Transverse colon (tissue), 4 donors: ENCODE measurements around the gene FILIP1L. TPM values are rescaled to one million over a fixed set of nuclear protein-coding genes. Genes with fewer than 3 reads are reported as not detected.

Experiments used
- DNase-seq: peaks from one replicate; pipeline ENCODE4 v3.0.0-alpha.2; 2019
- H3K27ac ChIP-seq, 4 donors: fragments of 200-600 bp; sonication (generic); 2 replicates each; pipeline ENCODE4 v1.5.1; 2016 to 2018; ENCODE audit warnings: inconsistent platforms in 4 of 4
- H3K27me3 ChIP-seq: fragments of 200-600 bp; sonication (generic); 2 replicates; pipeline ENCODE4 v1.5.1; 2017; ENCODE audit warnings: inconsistent platforms
- H3K36me3 ChIP-seq, 4 donors: fragments of 200-600 bp; sonication (generic); 2 replicates each; pipeline ENCODE4 v1.5.1; 2017 to 2019; ENCODE audit warnings: inconsistent platforms in 4 of 4
- H3K4me1 ChIP-seq, 4 donors: fragments of 200-600 bp; sonication (generic); 2 replicates each; pipeline ENCODE4 v1.5.1; 2017 to 2020; ENCODE audit warnings: inconsistent platforms in 4 of 4
- H3K4me3 ChIP-seq, 4 donors: fragments of 200-600 bp; sonication (generic); 1 replicate in 1 of 4; 2 replicates in 3 of 4; pipeline versions ENCODE4 v1.5.1 to v1.6.1; 2017 to 2019; ENCODE audit warnings: inconsistent platforms in 4 of 4
- H3K9me3 ChIP-seq, 2 donors: fragments of 200-600 bp; sonication (generic); 2 replicates each; pipeline ENCODE4 v1.5.1; 2017 to 2019; ENCODE audit warnings: inconsistent platforms in 2 of 2
- EP300 ChIP-seq: sonication (generic); formaldehyde crosslinking; IDR thresholded peaks from one replicate; pipeline ENCODE4 v1.6.1; 2017; ENCODE audit warnings: antibody characterized with exemption, low read depth
- POLR2A ChIP-seq: fragments of 450-650 bp; IDR thresholded peaks from one replicate; pipeline ENCODE4 v1.6.1; 2016; ENCODE audit warnings: antibody characterized with exemption, mild to moderate bottlenecking, moderate library complexity
- POLR2AphosphoS5 ChIP-seq, 3 donors: sonication (generic); formaldehyde crosslinking; IDR thresholded peaks; one replicate each; pipeline ENCODE4 v1.6.1; 2016; ENCODE audit warnings: antibody characterized with exemption in 3 of 3
- WGBS, 2 donors: methylation state at CpG; one replicate each; pipeline ENCODE4 v1.1.5; 2018; ENCODE audit warnings: low coverage in 1 of 2; 5-methylcytosine and 5-hydroxymethylcytosine counted together
- in situ Hi-C, 4 donors: fragments of 200-750 bp; cut with MboI; loops; one replicate each; pipeline versions ENCODE4 v1.15.0 to v1.15.1; 2017; ENCODE audit warnings: low sequenced_read_pairs in 3 of 4, low pct_ligation_motif_present in 1 of 4, low pct_unique_long_range_greater_than_20kb in 1 of 4
- intact Hi-C: fragments of 100-400 bp; cut with DNase I; formaldehyde crosslinking; loops from one replicate; pipeline ENCODE4 v1.15.1; 2023; ENCODE audit warnings: low total_unique reads
- total RNA-seq, 4 donors: library from RNA; depleted of rRNA; stranded (reverse); fragments of >200 nt; gene quantifications; one replicate each; pipeline ENCODE4 v1.1.0, GENCODE V29; 2016
- TF ChIP-seq, protein P1 (sequence below), 5 experiments: fragments of 200-600 bp in 3 of 5; fragments of 450-650 bp in 2 of 5; sonication (generic) in 3 of 5; IDR thresholded peaks; 1 replicate in 2 of 5; 2 replicates in 3 of 5; pipeline ENCODE4 v1.5.1; 2016 to 2017; ENCODE audit warnings: antibody characterized with exemption in 5 of 5, inconsistent platforms in 3 of 5, mild to moderate bottlenecking in 2 of 5, moderate library complexity in 1 of 5

FILIP1L gene
- total RNA-seq, 4 donors from 2014 or later, result 12.3 to 38.2 (median 26.9) TPM

DNA sequence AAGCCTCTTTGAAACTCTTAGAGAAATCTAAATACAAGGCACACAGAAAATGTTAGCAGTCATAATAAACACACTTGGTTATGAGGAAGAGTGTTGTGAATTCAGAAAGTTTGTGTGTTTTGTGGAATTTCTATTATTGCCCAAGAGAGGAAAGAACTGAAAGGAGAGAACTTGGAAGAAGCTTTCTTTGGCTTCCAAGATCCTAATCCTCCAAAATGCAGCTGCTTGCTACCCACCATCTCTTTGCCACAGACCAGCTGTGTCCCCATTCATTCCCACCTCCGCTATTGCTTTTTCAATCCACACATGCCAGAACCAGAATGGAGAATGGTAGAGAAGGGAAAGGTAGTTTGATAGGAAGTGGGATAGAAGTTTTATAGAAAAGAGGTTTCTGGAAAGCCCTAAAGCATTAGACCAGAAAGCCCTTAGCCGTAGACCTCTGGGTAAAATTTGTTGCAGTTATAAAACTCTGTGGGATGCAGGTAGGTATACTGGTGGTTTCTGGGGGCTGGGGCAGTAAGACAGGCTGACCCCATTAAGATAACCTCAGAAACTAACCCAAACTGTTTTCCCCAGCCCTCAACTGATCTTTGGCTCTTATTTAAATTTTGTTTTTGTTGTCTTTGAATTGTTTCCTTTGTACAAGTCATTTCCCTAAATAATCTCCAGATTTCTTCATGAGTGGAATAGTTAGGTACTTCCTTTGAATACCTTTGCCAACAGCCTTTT is 108.5 kb downstream of the FILIP1L start:
- H3K27ac ChIP-seq, result peak overlapping the region in 2 of 4 donors; percentile 9 to 30
- no peaks in the 10 kb centered on the region for H3K9me3 ChIP-seq
- TF ChIP-seq EP300 (no peak), POLR2A (no peak), POLR2AphosphoS5 (IDR thresholded peaks at IDR 0.05) (no peak)
- TF ChIP-seq, protein P1, sequence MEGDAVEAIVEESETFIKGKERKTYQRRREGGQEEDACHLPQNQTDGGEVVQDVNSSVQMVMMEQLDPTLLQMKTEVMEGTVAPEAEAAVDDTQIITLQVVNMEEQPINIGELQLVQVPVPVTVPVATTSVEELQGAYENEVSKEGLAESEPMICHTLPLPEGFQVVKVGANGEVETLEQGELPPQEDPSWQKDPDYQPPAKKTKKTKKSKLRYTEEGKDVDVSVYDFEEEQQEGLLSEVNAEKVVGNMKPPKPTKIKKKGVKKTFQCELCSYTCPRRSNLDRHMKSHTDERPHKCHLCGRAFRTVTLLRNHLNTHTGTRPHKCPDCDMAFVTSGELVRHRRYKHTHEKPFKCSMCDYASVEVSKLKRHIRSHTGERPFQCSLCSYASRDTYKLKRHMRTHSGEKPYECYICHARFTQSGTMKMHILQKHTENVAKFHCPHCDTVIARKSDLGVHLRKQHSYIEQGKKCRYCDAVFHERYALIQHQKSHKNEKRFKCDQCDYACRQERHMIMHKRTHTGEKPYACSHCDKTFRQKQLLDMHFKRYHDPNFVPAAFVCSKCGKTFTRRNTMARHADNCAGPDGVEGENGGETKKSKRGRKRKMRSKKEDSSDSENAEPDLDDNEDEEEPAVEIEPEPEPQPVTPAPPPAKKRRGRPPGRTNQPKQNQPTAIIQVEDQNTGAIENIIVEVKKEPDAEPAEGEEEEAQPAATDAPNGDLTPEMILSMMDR (IDR thresholded peaks at IDR 0.05), result no peak

DNA sequence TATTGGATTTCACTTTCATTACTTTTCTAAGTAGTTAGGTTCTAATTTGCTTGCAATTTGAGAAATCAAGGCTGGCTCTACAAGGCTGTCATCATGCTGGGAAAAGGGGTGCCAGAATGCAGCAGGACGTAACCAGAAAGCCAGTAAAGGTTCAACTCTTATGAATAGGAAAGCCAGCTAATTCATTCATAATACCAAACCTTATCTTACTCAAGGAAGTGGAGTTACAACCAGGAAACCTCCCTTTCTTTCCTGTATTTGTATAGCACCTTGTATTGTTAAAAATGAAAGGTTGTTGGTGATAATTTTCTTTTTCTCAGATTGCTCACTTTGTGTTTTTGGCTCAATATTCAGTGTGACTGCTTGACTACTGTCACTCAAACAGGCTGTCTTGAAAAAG is 109.4 kb downstream of the FILIP1L start:
- Histone ChIP-seq H3K27me3 (no peaks in the 10 kb centered on the region), H3K4me1 (peaks cover 11 to 65% (median 32%) of the 10 kb centered on the region in 4 donors), H3K4me3 (no peak overlapping the region), H3K9me3 (no peaks in the 10 kb centered on the region), H3K36me3 (no peaks in the 10 kb centered on the region), H3K27ac (peak overlapping the region in 3 of 4 donors; percentile 14 to 73 (median 23))
- TF ChIP-seq POLR2AphosphoS5 (IDR thresholded peaks at IDR 0.05) (no peak), POLR2A (no peak), EP300 (no peak)
- TF ChIP-seq, protein P1 (IDR thresholded peaks at IDR 0.05), result no peak
- in situ Hi-C loops, result no loop called here
- no peak for DNase-seq
- intact Hi-C loops, result no loop called here
- WGBS, 2 donors, result 40 to 65% methylated on average over 1 of the region's 1 CpG

More for the DNA sequence above, 108.5 kb downstream of the FILIP1L start:
- no peak for DNase-seq
- 96 to 97% methylated on average over 2 of the region's 2 CpGs for WGBS, 2 donors
- no peaks in the 10 kb centered on the region for H3K36me3 ChIP-seq
- in situ Hi-C loops, result no loop called here
- H3K4me1 ChIP-seq, result peaks cover 11 to 68% (median 32%) of the 10 kb centered on the region in 4 donors
- no peaks in the 10 kb centered on the region for H3K27me3 ChIP-seq
- intact Hi-C loops, result no loop called here
- H3K4me3 ChIP-seq, result no peak overlapping the region

DNA sequence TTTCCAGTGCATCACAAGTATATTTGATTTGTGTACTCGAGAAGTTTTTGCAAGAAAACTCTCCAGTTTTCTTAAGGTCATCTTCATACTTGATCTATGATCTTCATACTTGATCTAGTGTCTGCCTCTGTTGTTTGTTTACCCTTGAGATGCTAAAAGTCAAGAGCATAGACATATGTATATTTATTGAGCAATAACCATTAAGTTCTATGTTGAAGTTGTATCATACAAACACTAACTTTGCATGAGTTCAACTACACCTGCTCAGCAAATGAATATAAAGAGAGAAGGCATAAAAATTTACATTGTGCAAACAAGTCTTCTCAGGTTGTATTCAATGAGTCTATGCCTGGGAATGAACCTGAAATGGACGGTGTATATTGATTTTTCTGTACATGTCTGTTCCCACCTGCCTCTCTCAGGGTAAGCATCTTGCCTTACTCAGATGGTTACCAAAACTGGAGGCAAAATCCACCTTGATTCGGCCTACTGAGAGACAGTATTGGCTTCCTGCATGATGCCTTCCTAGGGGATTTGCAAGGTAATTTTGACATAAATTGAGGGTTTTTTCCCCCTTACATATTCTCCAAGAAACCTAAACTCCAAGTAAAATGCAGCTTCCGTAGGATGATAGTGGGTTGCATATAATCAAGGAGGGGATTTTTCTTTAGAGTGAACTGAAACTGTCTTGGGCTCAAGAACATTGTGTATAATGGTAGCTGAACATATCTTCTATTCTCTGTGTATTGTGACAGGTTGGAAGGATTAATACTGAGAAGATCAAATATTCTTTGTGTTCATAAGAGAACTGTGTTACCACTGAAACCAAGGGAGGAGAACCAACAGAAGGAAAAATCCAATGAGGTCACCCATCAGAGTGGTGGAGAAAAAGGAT is 110.4 kb downstream of the FILIP1L start:
- intact Hi-C loops (no loop called here), in situ Hi-C loops (no loop called here)
- no peak overlapping the region for H3K4me3 ChIP-seq
- WGBS, 2 donors, result 72 to 79% methylated on average over 2 to 4 of the region's 4 CpGs
- TF ChIP-seq, protein P1 (IDR thresholded peaks at IDR 0.05), result no peak
- TF ChIP-seq POLR2A, result no peak
- no peak for TF ChIP-seq EP300
- no peak for TF ChIP-seq POLR2AphosphoS5 (IDR thresholded peaks at IDR 0.05)
- peaks cover 11 to 63% (median 32%) of the 10 kb centered on the region in 4 donors for H3K4me1 ChIP-seq
- no peaks in the 10 kb centered on the region for H3K27me3 ChIP-seq
- no peaks in the 10 kb centered on the region for H3K9me3 ChIP-seq
- DNase-seq, result no peak
- H3K27ac ChIP-seq, result peak overlapping the region; percentile 68 to 74 (median 72)
- no peaks in the 10 kb centered on the region for H3K36me3 ChIP-seq
